Fibroblast of lung (primary cell): Measurements from ENCODE around the gene GPC3. TPM values are rescaled to one million over a fixed set of nuclear protein-coding genes. Genes with fewer than 3 reads are reported as not detected.

Experiments
- DNase-seq, 2 donors: peaks; one replicate each; pipeline versions ENCODE4 v3.0.0 to v3.0.0-alpha.2; 2010; ENCODE audit warnings: low read depth in 2 of 2
- H2AFZ ChIP-seq: 2 replicates; pipeline ENCODE4 v1.5.1; 2012; ENCODE audit warnings: low read length, control low read depth, inconsistent platforms
- H3K27ac ChIP-seq: 2 replicates; pipeline ENCODE4 v1.5.1; 2011; ENCODE audit warnings: low read length, control low read depth; ENCODE audit not compliant: insufficient read depth
- H3K27me3 ChIP-seq: 2 replicates; pipeline ENCODE4 v1.5.1; 2011; ENCODE audit warnings: mild to moderate bottlenecking, low read length; ENCODE audit not compliant: control insufficient read depth, insufficient read depth
- H3K36me3 ChIP-seq: 2 replicates; pipeline ENCODE4 v1.5.1; 2011; ENCODE audit warnings: low read length; ENCODE audit not compliant: control insufficient read depth, insufficient read depth
- H3K4me1 ChIP-seq: 2 replicates; pipeline ENCODE4 v1.5.1; 2011; ENCODE audit warnings: low read length; ENCODE audit not compliant: control insufficient read depth, insufficient read depth; ENCODE audit errors: extremely low read depth
- H3K4me2 ChIP-seq: 2 replicates; pipeline ENCODE4 v1.5.1; 2011; ENCODE audit warnings: low read length, control low read depth; ENCODE audit not compliant: insufficient read depth; ENCODE audit errors: extremely low read depth
- H3K4me3 ChIP-seq, 4 experiments: fragments of 200-600 bp in 1 of 4; sonication (generic) in 1 of 4; replicated peaks in 1 of 4; 2 replicates each; pipeline ENCODE4 v1.5.1; 2011 to 2016; ENCODE audit warnings: low read length in 4 of 4, low read depth in 3 of 4, mild to moderate bottlenecking in 3 of 4, control low read depth in 2 of 4, inconsistent platforms in 1 of 4, mixed read lengths in 1 of 4; ENCODE audit not compliant: insufficient read depth in 1 of 4; ENCODE audit errors: control extremely low read depth in 1 of 4
- H3K79me2 ChIP-seq: 2 replicates; pipeline ENCODE4 v1.5.1; 2012; ENCODE audit warnings: mild to moderate bottlenecking, low read length, inconsistent platforms; ENCODE audit not compliant: control insufficient read depth, insufficient read depth
- H3K9ac ChIP-seq: 2 replicates; pipeline ENCODE4 v1.5.1; 2011; ENCODE audit warnings: mild to moderate bottlenecking, low read length, control low read depth; ENCODE audit not compliant: insufficient read depth
- H3K9me3 ChIP-seq: 2 replicates; pipeline ENCODE4 v1.5.1; 2012; ENCODE audit warnings: low read depth, low read length; ENCODE audit not compliant: control insufficient read depth, insufficient read depth
- H4K20me1 ChIP-seq: 2 replicates; pipeline ENCODE4 v1.5.1; 2011; ENCODE audit warnings: low read length; ENCODE audit not compliant: control insufficient read depth, insufficient read depth; ENCODE audit errors: extremely low read depth
- CTCF ChIP-seq, 2 donors: IDR thresholded peaks in 1 of 2; conservative IDR thresholded peaks in 1 of 2; 1 replicate in 1 of 2; 2 replicates in 1 of 2; pipeline ENCODE4 v1.5.1; 2011 to 2012; ENCODE audit warnings: low read length in 2 of 2, control low read depth in 1 of 2, inconsistent platforms in 1 of 2, low read depth in 1 of 2, mild to moderate bottlenecking in 1 of 2
- EZH2 ChIP-seq: IDR thresholded peaks from 2 replicates; pipeline ENCODE4 v1.5.1; 2012; ENCODE audit warnings: low read length, control low read depth, mild to moderate bottlenecking; ENCODE audit errors: missing control alignments
- polyA plus RNA-seq, 2 donors: library from polyadenylated mRNA; depleted of rRNA in 1 of 2; stranded (reverse) in 1 of 2; unstranded in 1 of 2; fragments of >200 nt; gene quantifications; 2 replicates each; pipeline ENCODE4 v1.2.1, GENCODE V29; 2011 to 2012; ENCODE audit warnings: missing spikeins in 1 of 2
- total RNA-seq: library from RNA; depleted of rRNA; stranded (reverse); fragments of >200 nt; gene quantifications from 2 replicates; pipeline ENCODE4 v1.2.1, GENCODE V29; 2014

The GPC3 gene
- total and polyA plus RNA-seq, 2 donors (not counting 1 experiment from before 2014, with no cell fraction given), result 6.4 to 7.1 TPM

DNA sequence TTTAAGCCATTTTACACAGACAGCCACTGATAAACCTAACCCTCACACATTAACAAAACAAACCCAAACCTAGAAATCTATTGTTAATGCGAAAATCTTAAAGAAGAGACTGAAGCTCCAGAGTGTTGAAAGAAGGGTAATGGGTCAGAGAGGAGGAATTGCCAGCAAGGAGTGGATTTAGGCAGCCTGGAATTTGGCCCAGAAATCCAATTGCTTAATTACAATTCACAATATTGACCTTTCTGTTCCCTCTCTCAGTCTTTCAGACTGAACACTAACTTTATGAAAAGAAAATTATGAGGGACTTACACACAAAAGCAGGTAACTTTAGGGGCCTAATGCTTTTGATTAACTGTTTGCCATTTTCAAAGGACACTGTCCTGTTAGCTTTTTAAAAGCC, 384.9 kb downstream of the GPC3 start:
- H3K4me3 ChIP-seq, result no peak overlapping the region
- no peaks in the 10 kb centered on the region for H3K4me1 ChIP-seq
- no peak overlapping the region for H3K4me2 ChIP-seq
- H3K36me3 ChIP-seq, result no peaks in the 10 kb centered on the region
- H4K20me1 ChIP-seq, result no peaks in the 10 kb centered on the region
- TF ChIP-seq EZH2 (no peak), CTCF (conservative IDR thresholded peaks at IDR 0.05 in 1 of 2, IDR thresholded peaks at IDR 0.05 in 1 of 2; ENCODE audit: low read depth in 1 of 2, low read length in 2 of 2) (no peak)
- H2AFZ ChIP-seq, result no peak overlapping the region
- no peaks in the 10 kb centered on the region for H3K27me3 ChIP-seq
- DNase-seq, result no peak
- no peaks in the 10 kb centered on the region for H3K9me3 ChIP-seq
- H3K79me2 ChIP-seq, result no peaks in the 10 kb centered on the region
- H3K9ac ChIP-seq, result no peak overlapping the region
- no peak overlapping the region for H3K27ac ChIP-seq

- H3K9me3 ChIP-seq, result no peaks in the 10 kb centered on the region
- H3K4me2 ChIP-seq, result no peak overlapping the region
- DNase-seq, result no peak
- TF ChIP-seq EZH2 (no peak), CTCF (conservative IDR thresholded peaks at IDR 0.05 in 1 of 2, IDR thresholded peaks at IDR 0.05 in 1 of 2; ENCODE audit: low read depth in 1 of 2, low read length in 2 of 2) (no peak)
- no peaks in the 10 kb centered on the region for H3K79me2 ChIP-seq
- no peak overlapping the region for H3K27ac ChIP-seq
- no peak overlapping the region for H3K4me3 ChIP-seq
- H3K27me3 ChIP-seq, result no peaks in the 10 kb centered on the region
- no peaks in the 10 kb centered on the region for H3K36me3 ChIP-seq
- H3K4me1 ChIP-seq, result no peaks in the 10 kb centered on the region
- no peak overlapping the region for H2AFZ ChIP-seq
- H3K9ac ChIP-seq, result no peak overlapping the region
- H4K20me1 ChIP-seq, result no peaks in the 10 kb centered on the region
These were observed 386.6 kb downstream of the GPC3 start for GRCh38 chrX:133598601-133599335.

GRCh38 chrX:133594156-133594555, 391.2 kb downstream of the GPC3 start:
- no peaks in the 10 kb centered on the region for H3K9me3 ChIP-seq
- TF ChIP-seq EZH2, result no peak
- no peak overlapping the region for H2AFZ ChIP-seq
- no peak overlapping the region for H3K4me2 ChIP-seq
- H3K36me3 ChIP-seq, result no peaks in the 10 kb centered on the region
- H3K9ac ChIP-seq, result no peak overlapping the region
- H3K27me3 ChIP-seq, result no peaks in the 10 kb centered on the region
- no peaks in the 10 kb centered on the region for H3K79me2 ChIP-seq
- H3K4me1 ChIP-seq, result no peaks in the 10 kb centered on the region
- no peak overlapping the region for H3K27ac ChIP-seq
- no peak overlapping the region for H3K4me3 ChIP-seq
- peak in 1 of 2 donors; percentile 73 for DNase-seq
- H4K20me1 ChIP-seq, result no peaks in the 10 kb centered on the region
